Loucy (cell line): Measurements from ENCODE around the gene PCSK5.

Experiments used
- CTCF ChIP-seq: fragments of 200-600 bp; sonication (generic); conservative IDR thresholded peaks from 2 replicates; pipeline ENCODE4 v1.5.1; 2014; ENCODE audit warnings: mild to moderate bottlenecking, antibody characterized with exemption, low read length
- EZH2phosphoT487 ChIP-seq: fragments of 200-600 bp; IDR thresholded peaks from 2 replicates; pipeline ENCODE4 v1.6.1; 2018; ENCODE audit warnings: antibody characterized with exemption, mild to moderate bottlenecking, moderate library complexity, borderline replicate concordance

GRCh38 chr9:75990156-75990555 lies 99.7 kb downstream of the PCSK5 start:
- TF ChIP-seq CTCF (no peak), EZH2phosphoT487 (no peak)
